Measurements from ENCODE around the gene ASB2.

ASB2 gene

GRCh38 chr14:93957751-93958566, 18.4 kb downstream of the ASB2 start:
- no peaks in the 10 kb centered on the region for H3K36me3 ChIP-seq (ENCODE audit: insufficient read depth, low read length)
- no peaks in the 10 kb centered on the region for H3K9me3 ChIP-seq (ENCODE audit: control insufficient read depth, insufficient read depth, low read length)
- H3K4me1 ChIP-seq (ENCODE audit: insufficient read depth, low read length): peaks cover 43% of the 10 kb centered on the region
- no peak overlapping the region for H3K9ac ChIP-seq (ENCODE audit: low read depth, low read length)

DNA sequence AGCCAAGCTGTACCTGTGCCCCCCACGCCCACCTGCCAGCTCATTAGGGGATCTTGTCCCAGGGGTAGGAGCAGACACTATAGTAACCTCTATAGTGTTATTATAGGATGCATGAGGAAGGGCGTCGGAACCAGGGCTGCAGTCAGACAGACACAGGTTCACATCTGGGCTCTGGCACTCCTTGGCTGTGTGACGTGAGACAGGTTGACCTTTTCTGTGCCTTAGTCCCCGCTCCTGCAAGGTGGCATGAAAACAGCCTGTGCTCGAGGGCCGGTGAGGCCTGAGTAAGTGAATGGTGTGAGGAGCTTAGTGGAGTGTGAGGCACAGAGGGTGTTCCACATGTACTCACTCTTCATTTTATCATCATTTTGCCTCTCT, 19.0 kb downstream of the ASB2 start:
- H3K36me3 ChIP-seq (ENCODE audit: insufficient read depth, low read length): no peaks in the 10 kb centered on the region
- H3K9me3 ChIP-seq (ENCODE audit: control insufficient read depth, insufficient read depth, low read length): no peaks in the 10 kb centered on the region
- H3K9ac ChIP-seq (ENCODE audit: low read depth, low read length): no peak overlapping the region
- H3K4me1 ChIP-seq (ENCODE audit: insufficient read depth, low read length): peaks cover 41% of the 10 kb centered on the region

GRCh38 chr14:93956514-93957332, 19.6 kb downstream of the ASB2 start:
- Histone ChIP-seq H3K4me1 (ENCODE audit: insufficient read depth, low read length) (peaks cover 41% of the 10 kb centered on the region), H3K9me3 (ENCODE audit: control insufficient read depth, insufficient read depth, low read length) (no peaks in the 10 kb centered on the region), H3K9ac (ENCODE audit: low read depth, low read length) (no peak overlapping the region), H3K36me3 (ENCODE audit: insufficient read depth, low read length) (no peaks in the 10 kb centered on the region)

GRCh38 chr14:93955850-93956481, 20.4 kb downstream of the ASB2 start:
- Histone ChIP-seq H3K9ac (ENCODE audit: low read depth, low read length) (no peak overlapping the region), H3K36me3 (ENCODE audit: insufficient read depth, low read length) (no peaks in the 10 kb centered on the region), H3K9me3 (ENCODE audit: control insufficient read depth, insufficient read depth, low read length) (no peaks in the 10 kb centered on the region), H3K4me1 (ENCODE audit: insufficient read depth, low read length) (peaks cover 41% of the 10 kb centered on the region)

GRCh38 chr14:93954900-93955849, 21.2 kb downstream of the ASB2 start:
- Histone ChIP-seq H3K36me3 (ENCODE audit: insufficient read depth, low read length) (no peaks in the 10 kb centered on the region), H3K9ac (ENCODE audit: low read depth, low read length) (no peak overlapping the region), H3K9me3 (ENCODE audit: control insufficient read depth, insufficient read depth, low read length) (no peaks in the 10 kb centered on the region), H3K4me1 (ENCODE audit: insufficient read depth, low read length) (peaks cover 39% of the 10 kb centered on the region)

DNA sequence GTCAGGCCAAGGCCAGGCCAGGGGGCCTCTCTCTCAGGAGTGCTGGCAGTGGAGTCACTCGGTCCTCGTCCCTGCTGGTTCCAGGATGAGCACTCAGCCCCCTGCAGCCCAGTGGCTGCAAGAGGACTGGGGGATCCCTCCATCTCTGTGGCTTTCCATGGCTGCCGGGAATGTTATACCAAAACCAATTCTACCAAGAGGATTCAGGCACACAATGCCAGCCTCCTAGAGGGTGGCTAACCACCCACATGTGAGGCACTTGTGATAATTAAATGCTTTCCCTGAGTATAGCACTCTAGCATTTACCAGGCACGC, 21.9 kb downstream of the ASB2 start:
- no peaks in the 10 kb centered on the region for H3K9me3 ChIP-seq (ENCODE audit: control insufficient read depth, insufficient read depth, low read length)
- H3K36me3 ChIP-seq (ENCODE audit: insufficient read depth, low read length): no peaks in the 10 kb centered on the region
- no peak overlapping the region for H3K9ac ChIP-seq (ENCODE audit: low read depth, low read length)
- peaks cover 32% of the 10 kb centered on the region for H3K4me1 ChIP-seq (ENCODE audit: insufficient read depth, low read length)

DNA sequence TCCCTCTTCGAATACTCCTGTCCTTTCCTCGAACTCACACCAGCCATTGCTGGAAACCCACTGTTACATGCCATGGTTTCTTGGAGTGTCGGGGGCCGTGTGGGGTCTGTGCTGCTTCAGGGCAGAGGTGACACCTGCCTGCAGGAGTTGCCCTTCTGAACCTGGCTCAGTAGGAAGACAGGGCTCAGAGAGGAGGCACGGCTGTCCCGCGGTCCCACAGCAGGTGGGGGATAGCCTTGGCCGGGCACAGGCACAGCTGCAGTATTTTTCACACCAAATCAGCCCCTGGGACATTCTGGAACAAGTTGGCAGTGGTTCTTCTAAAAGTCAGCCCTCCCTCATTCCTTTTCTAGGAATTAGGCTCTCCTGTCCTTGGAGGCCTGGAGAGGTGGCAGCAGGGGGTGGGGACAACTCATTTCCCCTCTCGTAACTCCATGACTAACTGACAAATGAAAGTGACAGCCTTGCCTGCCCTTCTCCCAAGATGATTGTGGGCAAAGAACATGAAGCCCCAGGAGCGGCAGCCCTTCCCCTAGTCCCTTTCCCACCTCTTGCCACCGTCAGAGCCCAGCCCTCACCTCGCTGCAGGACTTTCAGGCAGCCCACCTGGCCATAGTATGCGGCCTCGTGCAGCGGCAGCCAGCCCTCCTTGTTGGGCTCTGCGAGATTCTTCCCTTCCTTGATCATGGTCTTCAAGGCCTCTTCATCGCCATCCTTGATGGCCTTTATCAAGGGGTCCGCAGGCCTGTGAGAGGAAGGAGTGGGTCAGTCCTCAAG, 22.4 kb downstream of the ASB2 start:
- H3K36me3 ChIP-seq (ENCODE audit: insufficient read depth, low read length): no peaks in the 10 kb centered on the region

DNA sequence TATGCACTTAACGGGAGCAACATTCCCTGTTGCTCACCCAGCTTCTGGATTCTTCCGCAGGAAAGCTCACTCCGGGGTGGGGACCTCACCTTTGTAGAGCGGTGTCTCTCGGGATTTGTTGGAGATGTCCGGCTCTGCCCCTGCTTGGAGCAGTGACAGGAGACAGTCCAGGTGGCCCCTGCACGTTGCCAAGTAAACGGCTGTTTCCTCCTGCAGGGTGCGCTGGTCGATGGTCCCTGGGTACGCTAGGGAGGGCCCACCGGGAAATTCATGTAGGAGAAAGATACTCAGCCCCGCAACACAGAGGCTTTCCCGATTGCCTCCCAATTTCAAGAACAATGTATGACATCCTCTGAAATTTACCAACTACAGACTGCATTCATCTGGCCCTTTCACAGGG, 23.1 kb downstream of the ASB2 start:
- Histone ChIP-seq H3K4me1 (ENCODE audit: insufficient read depth, low read length) (peaks cover 21% of the 10 kb centered on the region), H3K9ac (ENCODE audit: low read depth, low read length) (no peak overlapping the region), H3K9me3 (ENCODE audit: control insufficient read depth, insufficient read depth, low read length) (no peaks in the 10 kb centered on the region), H3K36me3 (ENCODE audit: insufficient read depth, low read length) (no peaks in the 10 kb centered on the region)

More for the DNA sequence above, 22.4 kb downstream of the ASB2 start:
- Histone ChIP-seq H3K9me3 (ENCODE audit: control insufficient read depth, insufficient read depth, low read length) (no peaks in the 10 kb centered on the region), H3K4me1 (ENCODE audit: insufficient read depth, low read length) (peaks cover 27% of the 10 kb centered on the region), H3K9ac (ENCODE audit: low read depth, low read length) (no peak overlapping the region)

- Histone ChIP-seq H3K36me3 (ENCODE audit: insufficient read depth, low read length) (no peaks in the 10 kb centered on the region), H3K9me3 (ENCODE audit: control insufficient read depth, insufficient read depth, low read length) (no peaks in the 10 kb centered on the region), H3K9ac (ENCODE audit: low read depth, low read length) (no peak overlapping the region), H3K4me1 (ENCODE audit: insufficient read depth, low read length) (peaks cover 20% of the 10 kb centered on the region)
Measured at GRCh38 chr14:93952829-93953228, 23.5 kb downstream of the ASB2 start.

- Histone ChIP-seq H3K36me3 (ENCODE audit: insufficient read depth, low read length) (no peaks in the 10 kb centered on the region), H3K4me1 (ENCODE audit: insufficient read depth, low read length) (peaks cover 25% of the 10 kb centered on the region), H3K9ac (ENCODE audit: low read depth, low read length) (no peak overlapping the region), H3K9me3 (ENCODE audit: control insufficient read depth, insufficient read depth, low read length) (no peaks in the 10 kb centered on the region)
Measured at GRCh38 chr14:93951635-93952540, 24.5 kb downstream of the ASB2 start.

DNA sequence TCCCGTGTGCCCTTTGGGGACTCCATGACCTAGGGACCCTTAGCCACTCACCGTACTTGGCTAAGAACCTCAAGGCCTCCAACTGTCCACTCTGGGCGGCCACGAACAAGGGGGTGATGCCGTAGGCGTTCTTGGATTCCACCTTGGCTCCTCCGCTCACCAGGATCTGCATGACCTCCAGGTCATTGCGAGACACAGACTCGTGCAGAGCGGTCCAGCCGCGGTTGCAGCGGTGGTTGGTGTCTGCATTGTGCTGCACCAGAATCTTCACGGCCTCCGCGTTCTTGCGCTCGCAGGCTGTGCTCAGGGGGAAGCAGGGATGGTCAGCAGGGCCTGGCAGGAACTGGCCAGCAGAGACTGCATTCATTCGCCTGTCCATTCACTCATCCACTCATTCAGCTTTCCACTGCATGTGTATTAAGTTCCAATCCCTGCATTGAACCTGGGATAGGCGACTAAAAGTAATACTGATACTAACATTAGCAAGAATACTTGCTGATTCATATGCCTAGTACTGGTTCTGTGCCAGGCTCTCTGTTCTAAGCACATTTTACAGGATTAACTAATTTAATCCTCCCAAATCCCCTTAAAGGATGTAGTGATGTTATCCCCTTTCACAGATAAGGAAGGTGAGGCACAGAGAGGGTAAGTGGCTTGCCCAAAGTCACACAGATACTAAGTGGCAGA, 25.3 kb downstream of the ASB2 start:
- Histone ChIP-seq H3K9me3 (ENCODE audit: control insufficient read depth, insufficient read depth, low read length) (no peaks in the 10 kb centered on the region), H3K9ac (ENCODE audit: low read depth, low read length) (no peak overlapping the region), H3K36me3 (ENCODE audit: insufficient read depth, low read length) (no peaks in the 10 kb centered on the region), H3K4me1 (ENCODE audit: insufficient read depth, low read length) (peaks cover 28% of the 10 kb centered on the region)

- Histone ChIP-seq H3K36me3 (ENCODE audit: insufficient read depth, low read length) (no peaks in the 10 kb centered on the region), H3K9ac (ENCODE audit: low read depth, low read length) (no peak overlapping the region), H3K9me3 (ENCODE audit: control insufficient read depth, insufficient read depth, low read length) (no peaks in the 10 kb centered on the region), H3K4me1 (ENCODE audit: insufficient read depth, low read length) (peaks cover 26% of the 10 kb centered on the region)
Measured at GRCh38 chr14:93949511-93950075, 26.8 kb downstream of the ASB2 start.

All from ES-I3 (cell line).